ENCODE measurements around the gene JARID2.

JARID2 gene

DNA sequence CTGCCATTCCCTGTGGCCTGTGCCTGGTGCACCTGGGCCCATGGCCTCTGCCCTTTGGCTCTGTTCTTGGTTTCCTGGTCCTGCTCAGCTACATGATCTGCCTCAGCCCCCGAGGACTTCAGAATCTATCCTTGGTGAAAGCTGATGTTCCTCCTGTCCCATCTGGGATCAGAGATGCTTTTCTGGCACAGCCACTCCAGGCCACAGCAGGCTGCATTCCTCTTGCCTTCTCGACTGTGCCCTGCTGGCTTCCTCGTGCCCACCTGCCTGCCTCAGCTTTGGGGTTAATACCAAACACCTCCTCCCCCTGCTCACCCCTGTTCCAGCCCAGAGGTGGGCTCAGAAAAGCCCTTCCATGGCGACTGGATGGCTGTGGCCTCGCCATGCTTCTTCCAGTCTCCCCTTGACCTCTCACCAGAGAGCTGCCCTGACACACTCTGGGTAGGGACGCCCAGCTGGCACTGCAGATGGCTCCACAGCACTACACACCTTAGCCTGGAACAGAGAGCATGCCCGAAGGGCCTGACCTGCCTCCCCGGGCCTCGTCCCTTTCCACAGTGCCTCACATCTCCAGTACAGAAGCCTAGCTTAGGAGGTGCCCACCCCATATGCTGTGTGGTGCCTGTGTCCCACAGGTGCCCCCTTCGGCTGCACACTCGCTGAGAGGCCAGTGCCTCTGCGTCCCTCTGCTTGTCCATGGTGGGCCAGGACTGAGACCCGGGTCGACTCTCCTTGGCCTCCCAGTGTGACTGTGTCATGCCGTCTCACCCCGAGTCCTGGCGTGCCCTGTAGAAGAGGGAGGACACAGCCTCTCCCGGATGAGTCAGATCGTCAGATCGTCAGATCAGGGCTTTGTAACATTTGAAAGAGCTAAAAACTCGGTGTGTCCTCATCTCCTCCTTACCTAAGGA, 268.2 kb downstream of the JARID2 start:
- Histone ChIP-seq H3K9ac (ENCODE audit: low read depth, low read length) (no peak overlapping the region), H3K36me3 (ENCODE audit: insufficient read depth, low read length) (peaks cover 68% of the 10 kb centered on the region), H3K4me1 (ENCODE audit: insufficient read depth, low read length) (no peaks in the 10 kb centered on the region), H3K9me3 (ENCODE audit: control insufficient read depth, insufficient read depth, low read length) (no peaks in the 10 kb centered on the region)

- Histone ChIP-seq H3K9me3 (ENCODE audit: control insufficient read depth, insufficient read depth, low read length) (no peaks in the 10 kb centered on the region), H3K4me1 (ENCODE audit: insufficient read depth, low read length) (no peaks in the 10 kb centered on the region), H3K36me3 (ENCODE audit: insufficient read depth, low read length) (peaks cover 69% of the 10 kb centered on the region), H3K9ac (ENCODE audit: low read depth, low read length) (no peak overlapping the region)
These were observed 269.4 kb downstream of the JARID2 start for GRCh38 chr6:15515226-15515625.

GRCh38 chr6:15515660-15516375, 269.9 kb downstream of the JARID2 start:
- peaks cover 69% of the 10 kb centered on the region for H3K36me3 ChIP-seq (ENCODE audit: insufficient read depth, low read length)
- H3K4me1 ChIP-seq (ENCODE audit: insufficient read depth, low read length): no peaks in the 10 kb centered on the region
- H3K9ac ChIP-seq (ENCODE audit: low read depth, low read length): no peak overlapping the region
- no peaks in the 10 kb centered on the region for H3K9me3 ChIP-seq (ENCODE audit: control insufficient read depth, insufficient read depth, low read length)

- H3K4me1 ChIP-seq (ENCODE audit: insufficient read depth, low read length): no peaks in the 10 kb centered on the region
- H3K9me3 ChIP-seq (ENCODE audit: control insufficient read depth, insufficient read depth, low read length): no peaks in the 10 kb centered on the region
- peaks cover 70% of the 10 kb centered on the region for H3K36me3 ChIP-seq (ENCODE audit: insufficient read depth, low read length)
- no peak overlapping the region for H3K9ac ChIP-seq (ENCODE audit: low read depth, low read length)
These were observed 270.5 kb downstream of the JARID2 start for GRCh38 chr6:15516378-15516777.

DNA sequence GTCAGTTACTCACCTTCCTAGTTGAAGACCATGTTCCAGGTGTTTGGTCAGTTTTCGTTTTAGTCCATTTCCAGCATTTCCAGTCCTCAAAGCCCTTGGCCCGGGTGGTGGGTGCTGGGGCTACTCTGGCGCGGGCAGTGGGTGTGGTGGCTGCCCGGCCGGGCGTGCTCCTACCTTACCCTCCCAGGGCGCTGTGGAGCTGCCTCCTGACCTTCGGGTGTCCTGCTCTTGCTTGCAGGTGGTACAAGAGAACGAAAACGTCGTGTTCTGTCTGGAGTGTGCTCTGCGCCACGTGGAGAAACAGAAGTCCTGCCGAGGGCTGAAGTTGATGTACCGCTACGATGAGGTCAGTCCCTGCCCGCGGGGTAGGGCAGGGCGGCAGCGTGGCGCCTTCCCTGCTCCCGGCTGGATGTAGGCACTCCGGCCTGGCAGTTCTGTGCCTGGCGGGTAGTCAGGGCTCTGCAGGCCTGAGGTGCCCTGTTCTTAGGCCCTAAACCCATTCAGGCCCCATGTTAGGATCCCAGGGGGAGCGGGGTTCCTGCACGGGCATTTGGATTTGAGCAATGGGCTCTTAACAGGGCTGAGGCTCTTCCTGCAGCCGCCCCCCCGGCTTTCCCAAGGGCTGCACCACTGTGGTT, 271.2 kb downstream of the JARID2 start:
- Histone ChIP-seq H3K4me1 (ENCODE audit: insufficient read depth, low read length) (no peaks in the 10 kb centered on the region), H3K36me3 (ENCODE audit: insufficient read depth, low read length) (peaks cover 70% of the 10 kb centered on the region), H3K9me3 (ENCODE audit: control insufficient read depth, insufficient read depth, low read length) (no peaks in the 10 kb centered on the region), H3K9ac (ENCODE audit: low read depth, low read length) (no peak overlapping the region)

GRCh38 chr6:15517600-15517999, 271.7 kb downstream of the JARID2 start:
- Histone ChIP-seq H3K4me1 (ENCODE audit: insufficient read depth, low read length) (no peaks in the 10 kb centered on the region), H3K9ac (ENCODE audit: low read depth, low read length) (no peak overlapping the region), H3K9me3 (ENCODE audit: control insufficient read depth, insufficient read depth, low read length) (no peaks in the 10 kb centered on the region), H3K36me3 (ENCODE audit: insufficient read depth, low read length) (peaks cover 66% of the 10 kb centered on the region)

DNA sequence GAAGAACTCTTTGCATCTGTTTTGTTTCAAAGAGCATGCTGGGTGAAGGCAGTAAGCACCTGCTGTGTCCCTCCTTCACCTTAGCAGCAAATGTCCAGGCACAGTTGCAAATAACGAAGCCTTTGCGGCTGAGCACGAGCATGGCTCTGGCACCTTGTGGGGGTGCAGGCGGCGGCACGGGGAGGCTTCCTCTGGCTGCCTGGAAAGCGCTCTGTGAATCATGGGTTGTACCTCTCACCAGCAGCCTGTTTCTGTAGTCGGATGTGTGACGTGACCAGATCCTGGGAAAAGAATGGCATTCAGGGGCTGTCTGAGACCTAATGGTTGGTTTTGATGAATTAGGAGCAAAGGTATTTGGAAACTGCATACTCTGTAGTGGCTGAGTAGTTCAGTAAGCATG, 272.2 kb downstream of the JARID2 start:
- Histone ChIP-seq H3K9me3 (ENCODE audit: control insufficient read depth, insufficient read depth, low read length) (no peaks in the 10 kb centered on the region), H3K4me1 (ENCODE audit: insufficient read depth, low read length) (no peaks in the 10 kb centered on the region), H3K9ac (ENCODE audit: low read depth, low read length) (no peak overlapping the region), H3K36me3 (ENCODE audit: insufficient read depth, low read length) (peaks cover 66% of the 10 kb centered on the region)

DNA sequence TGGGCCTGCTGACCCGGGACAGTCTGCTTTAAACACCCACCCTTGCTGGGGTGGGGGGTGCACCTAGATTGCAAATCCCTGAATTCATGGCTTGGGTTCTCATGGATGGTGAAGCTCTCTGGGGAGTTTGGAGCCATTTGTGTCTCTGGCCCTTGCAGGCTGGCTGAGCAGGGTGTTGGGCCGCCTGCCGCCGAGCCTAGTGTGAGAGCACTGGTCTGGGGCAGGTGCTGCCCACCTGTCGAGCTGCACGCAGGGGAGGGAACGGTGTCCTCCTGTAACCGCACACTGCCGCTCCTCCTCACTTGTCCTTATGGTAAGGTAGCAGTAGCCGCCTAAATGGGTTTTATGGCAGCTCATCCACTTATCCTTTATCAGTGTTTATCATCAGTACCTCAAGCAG, 273.0 kb downstream of the JARID2 start:
- H3K36me3 ChIP-seq (ENCODE audit: insufficient read depth, low read length): peaks cover 65% of the 10 kb centered on the region
- no peak overlapping the region for H3K9ac ChIP-seq (ENCODE audit: low read depth, low read length)
- H3K9me3 ChIP-seq (ENCODE audit: control insufficient read depth, insufficient read depth, low read length): no peaks in the 10 kb centered on the region
- H3K4me1 ChIP-seq (ENCODE audit: insufficient read depth, low read length): no peaks in the 10 kb centered on the region

DNA sequence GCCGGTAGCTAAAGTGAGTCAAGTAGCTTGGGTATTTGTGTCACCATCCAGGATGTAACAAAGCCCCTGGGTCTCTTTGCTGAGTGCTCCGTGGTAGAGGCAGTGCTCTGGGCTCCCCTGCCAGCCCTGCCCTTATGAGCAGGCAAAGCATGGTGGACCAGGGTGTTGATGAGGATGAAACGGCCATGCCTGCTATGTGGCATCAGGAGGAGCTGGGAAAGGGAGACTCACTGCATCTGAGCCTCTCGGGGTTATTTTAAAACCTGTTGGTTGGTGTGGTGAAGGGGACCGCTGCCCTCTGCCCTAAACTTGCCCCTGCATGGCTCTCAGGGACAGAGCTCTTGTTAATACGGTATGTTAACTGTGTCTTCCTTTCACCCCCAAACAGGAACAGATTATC, 273.8 kb downstream of the JARID2 start:
- H3K9me3 ChIP-seq (ENCODE audit: control insufficient read depth, insufficient read depth, low read length): no peaks in the 10 kb centered on the region
- no peak overlapping the region for H3K9ac ChIP-seq (ENCODE audit: low read depth, low read length)
- H3K36me3 ChIP-seq (ENCODE audit: insufficient read depth, low read length): peaks cover 57% of the 10 kb centered on the region
- no peaks in the 10 kb centered on the region for H3K4me1 ChIP-seq (ENCODE audit: insufficient read depth, low read length)

- Histone ChIP-seq H3K4me1 (ENCODE audit: insufficient read depth, low read length) (no peaks in the 10 kb centered on the region), H3K36me3 (ENCODE audit: insufficient read depth, low read length) (peaks cover 48% of the 10 kb centered on the region), H3K9ac (ENCODE audit: low read depth, low read length) (no peak overlapping the region), H3K9me3 (ENCODE audit: control insufficient read depth, insufficient read depth, low read length) (no peaks in the 10 kb centered on the region; the same call in 1 of the 2 replicates)
These were observed 274.8 kb downstream of the JARID2 start for GRCh38 chr6:15520626-15521203.

- H3K4me1 ChIP-seq (ENCODE audit: insufficient read depth, low read length): no peaks in the 10 kb centered on the region
- no peaks in the 10 kb centered on the region; the same call in 1 of the 2 replicates for H3K9me3 ChIP-seq (ENCODE audit: control insufficient read depth, insufficient read depth, low read length)
- peaks cover 41% of the 10 kb centered on the region for H3K36me3 ChIP-seq (ENCODE audit: insufficient read depth, low read length)
- H3K9ac ChIP-seq (ENCODE audit: low read depth, low read length): no peak overlapping the region
These were observed 275.7 kb downstream of the JARID2 start for GRCh38 chr6:15521582-15521981.

GRCh38 chr6:15522026-15522425, 276.2 kb downstream of the JARID2 start:
- no peak overlapping the region for H3K9ac ChIP-seq (ENCODE audit: low read depth, low read length)
- H3K36me3 ChIP-seq (ENCODE audit: insufficient read depth, low read length): peaks cover 37% of the 10 kb centered on the region

DNA sequence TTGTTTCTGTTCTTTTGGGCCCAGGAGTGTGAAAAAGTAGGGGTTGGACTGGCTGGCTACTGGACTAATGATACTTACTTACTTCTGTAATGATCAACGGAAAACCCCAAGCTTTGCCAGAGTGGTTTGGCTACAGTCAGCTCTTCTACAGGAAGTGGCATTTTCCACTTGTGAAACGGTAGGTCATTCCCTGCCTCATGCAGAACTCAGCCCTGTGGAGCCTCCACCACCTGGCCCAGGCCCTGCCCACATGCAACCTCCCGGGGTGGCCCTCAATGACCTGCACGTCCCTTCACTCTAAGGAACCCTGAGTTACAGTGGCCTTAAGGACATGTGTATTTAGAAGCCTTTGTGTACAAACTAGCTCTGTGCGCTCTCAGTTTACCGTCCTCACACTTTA, 276.6 kb downstream of the JARID2 start:
- H3K36me3 ChIP-seq (ENCODE audit: insufficient read depth, low read length): peaks cover 33% of the 10 kb centered on the region
- no peaks in the 10 kb centered on the region for H3K4me1 ChIP-seq (ENCODE audit: insufficient read depth, low read length)
- H3K9me3 ChIP-seq (ENCODE audit: control insufficient read depth, insufficient read depth, low read length): no peaks in the 10 kb centered on the region; the same call in 1 of the 2 replicates
- no peak overlapping the region for H3K9ac ChIP-seq (ENCODE audit: low read depth, low read length)

More at GRCh38 chr6:15522026-15522425, 276.2 kb downstream of the JARID2 start:
- H3K4me1 ChIP-seq (ENCODE audit: insufficient read depth, low read length): no peaks in the 10 kb centered on the region
- no peaks in the 10 kb centered on the region; the same call in 1 of the 2 replicates for H3K9me3 ChIP-seq (ENCODE audit: control insufficient read depth, insufficient read depth, low read length)

GRCh38 chr6:15522856-15523529, 277.1 kb downstream of the JARID2 start:
- Histone ChIP-seq H3K36me3 (ENCODE audit: insufficient read depth, low read length) (peaks cover 27% of the 10 kb centered on the region), H3K9ac (ENCODE audit: low read depth, low read length) (no peak overlapping the region)

More at GRCh38 chr6:15522856-15523529, 277.1 kb downstream of the JARID2 start:
- H3K9me3 ChIP-seq (ENCODE audit: control insufficient read depth, insufficient read depth, low read length): no peaks in the 10 kb centered on the region; the same call in 1 of the 2 replicates
- no peaks in the 10 kb centered on the region for H3K4me1 ChIP-seq (ENCODE audit: insufficient read depth, low read length)

Data from ES-I3 (cell line).